VCaP (cell line): ENCODE data around the gene PLXNA2.

Experiments used
- H3K27ac ChIP-seq: fragments of 450-650 bp; 2 replicates; pipeline ENCODE4 v1.5.1; 2017
- CTCF ChIP-seq: fragments of 450-650 bp; conservative IDR thresholded peaks from 2 replicates; pipeline ENCODE4 v1.5.1; 2017; ENCODE audit warnings: mild to moderate bottlenecking, moderate library complexity

The PLXNA2 gene

GRCh38 chr1:208068908-208069307 is 175.3 kb downstream of the PLXNA2 start:
- no peak for TF ChIP-seq CTCF
- no peak overlapping the region for H3K27ac ChIP-seq

- no peak overlapping the region for H3K27ac ChIP-seq
- no peak for TF ChIP-seq CTCF
Observed at GRCh38 chr1:208068407-208068806, 175.8 kb downstream of the PLXNA2 start.

- H3K27ac ChIP-seq, result no peak overlapping the region
- no peak for TF ChIP-seq CTCF
Observed at GRCh38 chr1:208066583-208066982, 177.6 kb downstream of the PLXNA2 start.

GRCh38 chr1:208065862-208066261 is 178.3 kb downstream of the PLXNA2 start:
- no peak overlapping the region for H3K27ac ChIP-seq
- no peak for TF ChIP-seq CTCF

- H3K27ac ChIP-seq, result no peak overlapping the region
- no peak for TF ChIP-seq CTCF
Observed at GRCh38 chr1:208061632-208062031, 182.6 kb downstream of the PLXNA2 start.

GRCh38 chr1:208061118-208061517 is 183.1 kb downstream of the PLXNA2 start:
- no peak for TF ChIP-seq CTCF
- H3K27ac ChIP-seq, result no peak overlapping the region

GRCh38 chr1:208060215-208060869 is 183.8 kb downstream of the PLXNA2 start:
- no peak for TF ChIP-seq CTCF
- peak overlapping the region; percentile 31; the same call in 1 of the 2 replicates for H3K27ac ChIP-seq
